ENCODE measurements around the gene ACCS.
A peak's percentile ranks its signal among the peaks of the same experiment; 100 is the strongest.

ACCS gene, protein sequence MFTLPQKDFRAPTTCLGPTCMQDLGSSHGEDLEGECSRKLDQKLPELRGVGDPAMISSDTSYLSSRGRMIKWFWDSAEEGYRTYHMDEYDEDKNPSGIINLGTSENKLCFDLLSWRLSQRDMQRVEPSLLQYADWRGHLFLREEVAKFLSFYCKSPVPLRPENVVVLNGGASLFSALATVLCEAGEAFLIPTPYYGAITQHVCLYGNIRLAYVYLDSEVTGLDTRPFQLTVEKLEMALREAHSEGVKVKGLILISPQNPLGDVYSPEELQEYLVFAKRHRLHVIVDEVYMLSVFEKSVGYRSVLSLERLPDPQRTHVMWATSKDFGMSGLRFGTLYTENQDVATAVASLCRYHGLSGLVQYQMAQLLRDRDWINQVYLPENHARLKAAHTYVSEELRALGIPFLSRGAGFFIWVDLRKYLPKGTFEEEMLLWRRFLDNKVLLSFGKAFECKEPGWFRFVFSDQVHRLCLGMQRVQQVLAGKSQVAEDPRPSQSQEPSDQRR

DNA sequence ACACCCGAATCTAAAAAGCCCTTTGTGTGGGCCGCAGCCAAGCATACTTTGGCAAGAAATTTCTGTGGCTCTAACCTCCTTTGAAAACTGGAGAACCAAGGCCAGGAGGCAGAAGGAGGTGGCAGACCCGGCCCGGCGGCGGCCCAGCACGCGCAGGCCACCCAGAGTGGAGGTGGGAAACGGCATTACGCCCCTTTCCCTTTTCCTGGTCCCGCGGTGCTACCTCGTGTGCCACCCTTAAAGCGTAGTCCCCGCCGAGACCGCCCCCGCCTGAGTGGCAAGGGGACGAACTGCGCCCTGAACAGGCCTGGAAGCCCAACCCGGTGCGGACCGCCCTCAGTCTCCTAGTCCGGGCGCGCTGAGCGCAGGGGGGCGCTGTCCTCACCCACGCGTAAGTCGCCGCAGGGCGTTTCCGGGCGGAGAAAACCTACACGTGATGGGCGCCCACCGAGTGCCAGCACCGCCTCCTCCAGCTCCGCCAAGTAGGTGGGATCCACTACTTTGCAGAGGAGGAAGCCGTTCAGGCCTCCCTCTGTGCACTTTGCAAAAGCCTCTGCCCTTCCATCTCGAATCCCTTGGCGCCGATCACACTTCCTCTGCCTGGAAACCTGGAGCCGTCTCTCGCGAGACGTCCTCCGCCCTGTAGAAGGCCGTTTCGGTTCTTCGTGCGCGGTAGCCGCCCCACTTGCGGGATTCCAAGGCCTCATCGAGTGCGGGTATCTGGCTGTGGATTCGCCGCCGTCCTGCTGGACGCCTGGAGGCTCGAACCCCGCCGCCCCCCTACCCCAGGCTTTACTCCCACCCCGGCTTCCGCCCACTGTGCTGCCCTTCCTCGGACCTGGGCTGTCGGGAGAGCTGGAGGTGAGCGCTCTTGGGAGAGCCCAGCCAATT, at the start of gene ACCS:
ACCS (plus strand) TSS at position 430 of the 891 bp plus-strand sequence. CDS start 1,358 bp downstream, outside the sequence.
- DNase-seq (ENCODE audit: low read depth), result peak; percentile 75

DNA sequence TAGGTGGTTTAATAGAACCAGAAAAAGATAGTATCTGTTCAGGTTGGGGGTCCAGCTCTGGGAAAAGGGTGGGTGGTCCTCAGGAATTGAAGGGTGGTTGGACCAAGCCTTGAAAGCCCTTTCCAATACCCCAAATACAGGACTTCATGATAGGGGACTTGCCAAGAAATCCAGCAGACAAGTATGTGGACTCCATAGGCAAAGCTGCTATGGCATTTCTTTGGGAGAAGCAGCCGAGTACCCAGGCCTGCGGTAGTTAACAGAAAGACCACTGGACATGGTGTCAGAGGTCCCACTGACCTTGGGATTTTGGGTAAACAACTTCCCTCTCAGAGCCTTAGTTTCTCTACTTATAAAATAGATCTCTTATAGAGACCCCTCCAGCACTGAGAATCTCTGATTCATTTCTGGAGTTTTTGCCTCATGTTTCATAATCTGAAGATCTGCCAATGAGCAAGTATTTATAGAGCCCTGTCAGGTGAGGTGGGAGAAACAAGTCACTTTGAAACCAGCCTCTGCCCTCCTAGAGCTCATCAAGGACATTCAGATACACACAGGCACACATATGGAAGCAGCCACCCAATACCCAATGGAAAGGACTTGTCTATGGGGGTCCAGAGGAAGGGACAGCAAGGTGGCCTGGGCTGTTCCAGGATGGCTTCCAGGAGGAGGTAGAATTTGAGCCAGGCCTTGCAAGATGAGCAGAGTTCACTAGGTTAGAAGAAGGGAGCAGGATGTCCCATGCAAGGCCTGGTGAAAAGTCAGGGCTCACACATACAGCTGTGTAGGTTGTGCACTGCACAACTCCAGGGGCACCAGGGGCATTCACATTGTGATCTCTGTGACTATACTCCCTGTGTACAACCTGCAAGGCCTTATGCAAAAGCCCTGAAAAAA, 49.3 kb upstream of the ACCS start:
- no peak for DNase-seq (ENCODE audit: low read depth)

DNA sequence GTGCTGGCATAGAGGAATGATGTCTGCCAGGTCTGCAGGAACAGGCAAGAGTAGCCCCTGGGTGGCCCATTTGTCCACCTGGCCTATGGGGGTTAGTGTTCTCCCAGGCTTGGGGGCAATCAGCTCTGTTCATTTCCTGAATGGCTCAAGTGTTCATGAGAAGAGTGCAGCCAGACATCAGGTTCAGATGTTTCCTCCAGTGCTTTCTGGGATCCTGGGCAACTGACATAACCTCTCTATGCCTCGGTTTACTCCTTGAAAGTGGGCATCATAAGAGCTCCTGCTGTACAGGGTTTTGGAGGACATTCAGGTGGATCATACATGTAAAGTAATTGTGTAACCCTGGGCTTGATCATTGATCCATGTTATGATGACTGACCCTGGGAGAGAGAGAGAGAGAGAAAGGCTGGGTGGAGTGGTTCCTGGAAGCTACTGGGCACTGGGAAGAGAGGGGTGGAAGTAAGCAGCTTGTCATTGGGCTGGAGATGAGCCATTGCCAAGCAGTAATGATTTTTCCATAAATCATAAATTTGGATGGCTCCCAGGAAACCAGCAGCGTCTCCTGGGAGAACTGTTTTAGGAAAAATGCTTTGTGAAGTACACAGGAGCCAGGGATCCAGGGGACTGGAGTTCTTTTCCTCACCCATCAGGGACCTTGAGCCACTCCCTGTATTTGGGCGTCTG, 48.5 kb upstream of the ACCS start:
- no peak for DNase-seq (ENCODE audit: low read depth)

DNA sequence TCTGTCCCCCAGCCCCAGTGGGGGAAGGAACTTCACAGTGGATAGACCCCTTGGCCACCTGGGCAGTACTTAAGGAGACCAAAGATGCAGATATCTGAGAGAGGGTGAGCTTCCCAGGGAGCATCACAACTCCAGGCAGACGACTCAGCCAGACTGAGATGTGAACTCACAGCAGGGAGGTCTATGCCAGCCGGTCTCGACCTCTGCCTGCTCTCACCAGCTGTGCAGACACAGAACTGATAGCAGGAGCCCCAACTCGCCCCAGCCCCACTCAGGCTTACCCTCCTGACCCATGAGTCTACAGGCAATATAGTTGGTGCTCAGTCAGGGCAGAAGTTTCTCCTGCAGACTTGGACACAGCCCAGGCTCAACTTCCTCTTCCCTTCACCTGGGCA, 47.9 kb upstream of the ACCS start:
- no peak for DNase-seq (ENCODE audit: low read depth)

DNA sequence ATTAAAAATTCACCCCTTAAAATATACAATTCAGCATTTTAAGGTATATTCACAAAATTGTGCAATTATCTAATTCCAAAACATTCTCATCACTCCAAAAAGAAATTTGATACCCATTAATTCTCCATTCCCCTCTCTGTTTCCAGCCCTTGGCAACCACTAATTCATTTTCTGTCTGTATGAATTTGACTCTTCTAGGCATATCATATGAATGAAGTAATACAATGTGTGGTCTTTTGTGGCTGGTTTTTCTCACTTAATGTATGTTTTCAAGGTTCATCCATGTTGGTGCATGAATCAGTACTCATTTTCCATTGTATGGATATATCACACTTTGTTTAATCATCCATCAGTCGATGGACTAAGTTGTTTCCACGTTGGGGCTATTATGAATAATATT, 47.2 kb upstream of the ACCS start:
- DNase-seq (ENCODE audit: low read depth), result no peak

DNA sequence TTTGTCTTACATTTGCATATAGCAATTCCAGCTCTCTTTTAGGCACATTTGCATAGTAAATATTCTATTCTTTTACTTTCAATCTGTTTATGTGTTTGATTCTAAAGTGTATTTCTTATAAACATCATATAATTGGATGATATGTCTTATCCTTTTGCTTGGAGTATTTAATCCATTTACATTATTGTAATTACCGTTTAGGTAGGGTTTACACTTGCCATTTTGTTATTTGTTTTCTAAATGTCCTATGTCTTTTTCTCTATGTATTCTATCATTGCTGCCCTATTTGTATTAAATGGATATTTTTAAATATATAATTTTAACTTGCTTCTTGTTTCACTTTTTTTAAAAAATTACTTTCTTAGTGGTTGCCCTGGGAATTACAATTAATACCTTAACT, 41.1 kb upstream of the ACCS start:
- DNase-seq (ENCODE audit: low read depth), result no peak

DNA sequence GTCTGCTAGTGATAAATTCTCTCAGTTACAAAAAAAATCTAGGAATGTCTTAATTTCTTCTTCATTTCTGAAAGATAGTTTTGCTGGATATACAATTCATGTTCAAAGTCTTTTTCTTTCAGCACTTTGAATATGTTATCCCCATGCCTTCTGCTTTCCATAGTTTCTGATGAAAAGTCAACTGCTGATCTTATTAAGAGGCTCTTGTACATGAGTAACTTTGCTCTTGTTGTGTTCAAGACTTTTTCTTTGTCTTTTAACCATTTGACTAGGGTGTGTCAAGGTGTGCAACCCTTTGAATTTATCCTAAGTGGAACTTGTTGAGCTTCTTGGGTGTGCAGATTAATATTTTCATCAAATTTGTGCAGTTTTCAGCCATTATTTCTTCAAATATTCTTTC, 40.3 kb upstream of the ACCS start:
- no peak for DNase-seq (ENCODE audit: low read depth)

DNA sequence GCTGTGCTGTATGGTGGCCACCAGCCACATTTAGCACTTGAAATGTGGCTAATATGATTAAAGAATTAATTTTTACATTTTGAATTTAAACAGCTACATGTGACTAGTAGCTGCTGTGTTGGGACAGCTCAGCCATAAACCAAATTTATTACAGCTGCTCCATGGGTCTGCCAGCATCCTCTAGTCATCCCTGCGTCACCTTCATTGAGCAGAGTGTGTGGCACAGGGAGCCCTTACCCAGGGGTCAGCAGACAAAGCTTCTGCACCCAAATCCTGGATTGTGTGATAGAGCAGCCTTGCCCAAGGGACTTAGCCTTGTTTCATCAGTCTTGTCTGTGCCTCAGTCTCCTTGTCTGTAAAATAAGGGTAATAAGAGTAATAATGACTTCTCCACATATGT, 37.7 kb upstream of the ACCS start:
- DNase-seq (ENCODE audit: low read depth), result no peak

DNA sequence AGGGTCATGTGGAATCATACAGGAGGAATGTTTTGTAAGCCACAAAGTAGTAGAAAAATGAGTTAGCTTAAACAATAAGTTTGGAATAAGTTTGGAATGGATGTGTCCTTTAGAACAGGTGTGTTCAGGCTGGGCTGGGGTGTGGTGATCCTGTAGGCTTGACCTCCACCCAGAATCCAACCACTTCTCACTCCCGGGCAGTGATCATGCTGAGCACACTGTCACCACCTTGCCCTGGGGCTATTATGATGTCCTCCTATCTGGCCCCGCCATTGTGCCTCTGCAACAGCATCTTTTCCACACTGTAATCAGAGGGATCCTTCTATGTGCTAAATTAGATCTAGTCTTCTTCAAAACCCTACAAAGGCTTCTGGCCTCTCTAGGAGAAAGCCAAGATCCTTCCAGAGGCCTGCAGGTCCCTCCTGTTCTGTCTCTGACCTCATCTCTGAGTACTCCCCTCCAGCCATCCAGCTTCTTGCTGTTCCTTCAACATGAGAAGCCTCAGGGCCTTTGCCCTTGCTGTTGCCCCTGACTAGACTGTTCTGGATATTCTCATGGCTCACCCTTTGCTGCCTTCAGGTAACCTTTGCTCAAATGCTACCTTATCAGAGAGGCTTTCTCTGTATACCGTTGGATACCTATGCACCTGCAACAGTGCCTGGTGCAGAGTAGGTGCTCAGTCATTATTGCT, 37.1 kb upstream of the ACCS start:
- no peak for DNase-seq (ENCODE audit: low read depth)

DNA sequence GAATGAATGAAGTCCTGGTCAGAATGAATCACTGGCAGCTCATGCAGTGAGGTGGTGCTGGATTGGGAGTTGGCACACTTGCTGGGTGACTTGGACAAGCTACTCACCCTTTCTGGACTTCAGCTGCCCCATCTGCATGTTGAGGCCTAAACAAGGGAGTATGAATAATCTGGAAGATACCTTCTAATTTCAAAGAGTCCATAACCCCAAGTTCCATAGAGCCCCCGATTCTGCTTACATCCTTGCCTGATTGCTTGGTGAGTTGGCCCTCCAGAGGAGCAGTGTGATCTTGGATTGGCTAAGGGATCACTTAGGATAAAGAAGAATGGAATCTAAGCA, 36.6 kb upstream of the ACCS start:
- DNase-seq (ENCODE audit: low read depth), result no peak

DNA sequence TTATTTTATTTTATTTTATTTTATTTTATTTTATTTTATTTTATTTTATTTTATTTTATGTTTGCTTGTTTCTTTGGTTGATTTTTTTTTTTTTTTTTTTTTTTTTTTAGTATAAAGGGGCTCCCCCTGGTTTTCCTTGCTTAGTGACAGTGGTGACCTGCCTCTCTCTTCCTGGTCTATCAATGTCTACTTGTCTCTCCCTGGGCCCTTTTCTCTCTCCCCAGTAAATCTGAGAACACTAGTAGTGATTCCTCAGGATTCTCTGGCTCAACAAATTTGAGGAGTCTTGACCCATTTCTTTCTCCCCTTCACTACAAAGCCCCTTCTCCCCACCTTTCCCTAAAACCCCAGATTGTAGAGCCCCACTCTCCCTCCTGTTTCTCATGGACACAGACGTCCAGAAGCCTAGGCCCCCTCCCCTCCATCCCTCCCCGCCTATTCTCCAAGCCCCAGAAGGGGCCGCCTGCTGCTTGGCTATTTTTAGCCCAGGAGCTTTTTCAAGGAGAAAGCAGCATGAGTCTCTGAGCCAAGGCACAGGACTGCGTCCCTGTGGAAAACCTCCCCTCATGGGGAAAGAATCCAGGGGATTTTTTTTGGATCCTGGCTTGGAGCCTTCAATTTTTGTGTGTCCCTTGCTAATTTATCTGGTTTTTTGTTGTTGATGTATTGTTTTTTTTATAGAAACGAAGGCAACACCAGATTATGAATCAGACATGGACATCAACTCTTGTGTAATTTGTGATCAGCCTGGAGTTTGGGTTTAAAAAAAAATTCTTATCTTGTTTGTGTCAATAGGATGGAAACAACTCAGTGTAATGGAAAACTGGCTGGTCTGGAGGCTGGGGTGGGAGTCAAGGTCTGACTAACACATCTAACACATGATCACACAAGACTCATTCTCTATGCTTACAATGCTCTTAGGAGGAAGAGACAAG, 35.8 kb upstream of the ACCS start:
- no peak for DNase-seq (ENCODE audit: low read depth)

DNA sequence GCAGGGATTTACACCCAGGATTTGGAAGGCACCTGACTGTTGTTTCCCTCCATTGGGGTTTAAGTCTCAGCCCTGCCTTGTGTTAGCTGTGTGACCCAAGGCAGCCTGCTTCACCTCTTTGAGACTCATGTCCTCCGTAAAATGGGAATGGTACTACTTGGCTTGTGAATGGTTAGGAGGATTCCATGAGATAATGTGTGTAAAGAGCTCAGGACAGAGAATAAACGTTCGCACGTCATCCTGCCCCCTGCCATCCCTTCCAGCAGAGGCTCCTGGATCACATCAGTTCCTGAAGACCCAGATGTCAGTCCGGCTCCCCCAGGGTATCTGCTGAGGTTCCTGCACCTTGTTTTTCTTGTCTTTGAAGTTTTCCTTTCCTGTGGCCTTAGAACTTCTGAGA, 35.1 kb upstream of the ACCS start:
- DNase-seq (ENCODE audit: low read depth), result no peak

DNA sequence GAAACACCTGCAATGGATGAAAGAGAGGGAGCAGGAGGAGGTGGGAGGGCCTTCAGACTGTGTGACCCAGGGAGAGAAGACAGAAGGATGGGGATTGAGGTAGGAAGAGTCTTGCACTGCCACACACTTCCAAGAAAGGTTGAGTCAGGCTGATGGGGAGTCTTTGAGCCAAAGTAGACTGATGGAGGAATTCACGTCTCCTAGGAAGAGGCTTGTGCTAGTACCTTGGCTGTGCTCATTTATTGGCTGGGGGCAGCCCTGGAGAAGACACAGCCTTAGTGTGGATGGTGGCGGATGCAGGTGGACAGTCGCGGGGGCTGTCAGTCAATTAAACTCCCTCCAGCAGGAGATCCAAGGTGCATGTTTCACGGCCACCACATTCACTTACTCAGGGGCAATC, 34.5 kb upstream of the ACCS start:
- DNase-seq (ENCODE audit: low read depth), result no peak

DNA sequence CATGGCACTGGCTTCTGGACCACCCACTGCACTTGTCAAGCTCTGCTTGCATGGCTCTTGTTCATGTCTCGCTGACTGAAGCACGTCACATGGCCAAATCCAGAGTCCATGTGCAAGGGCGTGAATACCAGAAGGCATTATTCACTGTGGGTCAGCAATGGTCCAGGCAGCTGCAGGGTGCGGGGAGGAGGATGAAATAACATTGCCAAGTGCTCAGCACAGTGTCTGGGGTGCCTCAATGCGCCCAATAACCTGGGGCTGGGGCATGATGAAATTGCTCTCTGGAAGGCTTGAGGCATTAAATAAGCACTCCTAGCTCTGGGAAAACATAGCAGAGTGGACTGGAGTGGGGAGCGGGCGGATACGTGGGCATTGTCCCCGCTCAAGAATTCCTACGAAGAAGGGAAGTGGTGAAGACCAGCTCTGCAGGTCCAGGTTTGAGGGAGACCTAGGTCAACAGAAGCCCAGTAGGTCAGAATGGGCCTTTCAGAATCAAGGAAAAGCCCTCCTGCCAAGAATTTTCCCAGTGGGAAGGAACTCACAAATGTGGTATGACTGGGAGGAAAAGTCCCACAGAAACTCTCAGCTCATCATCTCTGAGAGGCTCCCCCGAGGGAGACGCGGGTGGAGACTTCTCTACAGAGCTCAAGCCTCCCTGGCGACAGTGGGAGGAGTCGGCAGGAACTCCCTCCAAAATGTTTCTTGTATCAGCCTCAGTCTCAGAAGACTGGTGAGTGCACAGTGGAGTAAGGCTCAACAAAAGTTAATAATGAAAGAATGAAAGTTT, 33.6 kb upstream of the ACCS start:
- no peak for DNase-seq (ENCODE audit: low read depth)

DNA sequence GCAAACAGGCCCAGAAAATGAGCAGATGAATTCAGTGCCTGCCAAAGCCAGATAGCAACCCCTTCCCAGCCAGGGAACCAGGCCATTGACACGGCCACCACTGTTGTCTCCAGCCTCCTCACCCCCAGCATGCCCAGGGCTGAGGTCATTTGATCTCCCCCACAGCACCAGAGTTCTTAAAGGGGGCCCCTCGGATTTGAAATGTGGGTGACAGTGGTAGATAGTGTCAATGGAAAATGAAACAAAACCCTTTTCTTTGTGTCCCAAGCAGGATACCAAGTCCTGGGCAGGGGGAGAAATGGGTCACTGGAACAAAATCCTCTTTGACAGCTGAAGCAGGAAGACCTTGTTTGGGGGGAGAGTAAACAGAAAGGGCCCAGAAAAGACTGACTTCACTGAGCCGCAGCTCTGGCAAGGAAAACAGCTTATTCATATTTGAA, 32.6 kb upstream of the ACCS start:
- no peak for DNase-seq (ENCODE audit: low read depth)

DNA sequence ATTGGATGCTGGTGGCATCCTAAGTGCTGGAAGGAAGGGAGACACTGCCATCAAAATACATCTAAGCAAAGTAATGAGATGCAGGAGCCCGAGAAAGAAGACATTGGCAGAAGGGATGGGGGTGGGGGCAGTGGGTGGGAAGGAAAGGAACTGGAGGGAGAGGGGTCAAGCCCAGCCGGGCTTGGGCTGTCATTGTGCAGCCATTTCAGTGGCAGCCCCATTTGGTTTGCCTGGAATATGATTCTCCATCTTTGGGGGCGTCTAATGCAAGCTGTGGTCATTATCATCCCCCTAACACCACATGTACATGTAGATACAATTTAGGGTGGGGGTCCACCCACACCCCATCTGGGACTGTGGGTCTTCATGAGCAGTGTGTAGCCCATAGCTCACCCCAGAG, 32.2 kb upstream of the ACCS start:
- DNase-seq (ENCODE audit: low read depth), result no peak

DNA sequence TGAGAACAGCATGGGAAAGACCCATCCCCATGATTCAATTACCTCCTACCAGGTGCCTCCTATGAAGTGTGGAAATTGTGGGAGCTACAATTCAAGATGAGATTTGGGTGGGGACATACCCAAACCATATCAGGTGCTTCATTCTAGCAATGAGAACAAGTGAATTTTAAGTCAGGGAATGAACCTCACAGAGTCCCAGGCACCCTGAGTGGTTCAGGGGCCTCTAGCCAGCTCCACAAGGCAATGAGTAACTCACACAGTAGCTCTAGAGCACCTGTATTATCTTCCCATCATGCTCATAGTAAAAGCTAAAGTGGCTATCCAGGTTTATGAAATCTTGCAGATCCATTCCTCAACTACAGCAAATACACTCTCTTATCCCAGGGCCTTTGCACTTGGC, 31.4 kb upstream of the ACCS start:
- no peak for DNase-seq (ENCODE audit: low read depth)

DNA sequence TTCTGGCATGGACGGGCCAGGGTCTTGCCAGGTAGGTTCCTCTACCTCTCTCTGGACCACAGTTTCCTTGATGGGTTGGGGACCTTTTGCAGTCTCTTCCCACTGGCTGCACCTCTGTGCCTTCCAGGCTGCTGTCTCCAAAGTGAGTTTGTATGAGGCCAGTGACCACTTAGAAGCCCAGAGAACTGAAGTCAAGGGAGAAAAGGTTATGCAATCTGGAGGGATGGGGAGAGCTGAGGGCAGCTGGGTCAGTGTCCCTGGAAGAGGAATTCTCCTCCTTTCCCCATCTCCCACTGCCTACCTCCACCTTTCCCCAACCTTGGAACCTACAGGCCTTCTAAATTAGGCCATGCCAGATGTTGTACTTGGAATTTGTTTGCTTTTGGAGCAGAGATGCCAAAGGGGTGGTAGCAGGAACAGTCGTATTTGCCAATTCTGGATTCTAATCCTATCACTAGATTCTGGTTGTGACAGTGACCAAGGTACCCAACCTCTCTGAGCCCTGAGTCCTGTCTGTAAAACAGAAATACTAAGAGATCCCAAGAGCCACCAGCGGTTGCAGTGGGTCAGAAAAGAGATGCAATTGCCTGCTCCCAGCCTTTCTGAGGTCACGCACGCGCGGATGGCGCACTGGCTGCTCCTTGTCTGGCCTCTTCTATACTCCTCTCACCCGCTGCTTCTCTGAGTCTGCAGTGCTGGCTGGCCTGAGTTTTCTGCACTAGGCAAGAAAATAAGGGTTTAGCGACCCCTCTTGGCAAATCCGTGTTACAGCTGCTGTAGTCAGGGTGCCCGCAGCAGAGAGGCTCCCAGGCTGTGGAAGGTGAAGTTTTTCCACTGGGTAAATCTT, 29.0 kb upstream of the ACCS start:
- DNase-seq (ENCODE audit: low read depth), result no peak

All from stimulated activated CD4-positive, alpha-beta T cell treated with anti-CD3 and anti-CD28 coated beads, Interleukin-2, amount 100 ng/mL, for 4 hours (primary cell).